Kidney (tissue), 14 donors: ENCODE measurements around the gene AURKA. TPM values are rescaled to one million over a fixed set of nuclear protein-coding genes. Genes with fewer than 3 reads are reported as not detected.
"Not testable (repeated sequence)": the region's sequence is repeated elsewhere in the genome, so short reads cannot be mapped to it uniquely, and the experiment has no call there.

Experiments used
- DNase-seq, 5 donors: peaks; one replicate each; pipeline ENCODE4 v3.0.0-alpha.2; 2013 to 2020
- FAIRE-seq: peaks from 2 replicates; lab custom pipeline; 2012; peaks lifted over from hg19 to GRCh38; lab: Jason Lieb, UNC
- H3K27ac ChIP-seq, 2 donors: one replicate each; pipeline ENCODE4 v1.7.0; 2013; ENCODE audit warnings: low read depth in 2 of 2, low read length in 2 of 2, inconsistent platforms in 1 of 2
- H3K27me3 ChIP-seq: one replicate; pipeline ENCODE4 v1.7.1; 2013; ENCODE audit warnings: low read length, inconsistent platforms; ENCODE audit not compliant: control insufficient read depth, insufficient read depth
- H3K36me3 ChIP-seq, 3 donors: one replicate each; pipeline versions ENCODE4 v1.7.0 to v1.7.1; 2013; ENCODE audit warnings: low read length in 3 of 3, control low read depth in 1 of 3, inconsistent platforms in 1 of 3; ENCODE audit not compliant: insufficient read depth in 3 of 3, control insufficient read depth in 2 of 3
- H3K4me1 ChIP-seq, 3 donors: one replicate each; pipeline versions ENCODE4 v1.7.0 to v1.7.1; 2013; ENCODE audit warnings: low read length in 3 of 3, inconsistent platforms in 1 of 3, low read depth in 1 of 3; ENCODE audit not compliant: control insufficient read depth in 2 of 3, insufficient read depth in 2 of 3
- H3K4me3 ChIP-seq, 3 donors: one replicate each; pipeline versions ENCODE4 v1.7.0 to v1.8.1; 2013; ENCODE audit warnings: low read length in 3 of 3, control low read depth in 1 of 3, inconsistent platforms in 1 of 3
- H3K9ac ChIP-seq, 3 donors: one replicate each; pipeline versions ENCODE4 v1.7.0 to v1.7.1; 2013; ENCODE audit warnings: low read length in 3 of 3, control low read depth in 1 of 3, inconsistent platforms in 1 of 3
- H3K9me3 ChIP-seq, 3 donors: one replicate each; pipeline versions ENCODE4 v1.7.0 to v1.7.1; 2013; ENCODE audit warnings: low read length in 3 of 3, control low read depth in 1 of 3, inconsistent platforms in 1 of 3; ENCODE audit not compliant: control insufficient read depth in 2 of 3, insufficient read depth in 1 of 3
- CTCF ChIP-seq: IDR thresholded peaks from 3 replicates; pipeline ENCODE4 v1.5.1; 2012; ENCODE audit warnings: mild to moderate bottlenecking, moderate library complexity, borderline replicate concordance; ENCODE audit not compliant: insufficient read depth; ENCODE audit errors: extremely low read depth
- intact Hi-C: fragments of 100-400 bp; cut with DNase I; formaldehyde crosslinking; loops from one replicate; pipeline ENCODE4 v1.11.1; 2022
- polyA plus RNA-seq: library from polyadenylated mRNA; stranded (reverse); fragments of 350-450 nt; fragmentation: Illumina TruSeq; extraction: RNeasy Lipid Tissue Mini Kit (QIAGEN cat#74804); gene quantifications from one replicate; pipeline ENCODE4 v1.2.3, GENCODE V29; 2014; ENCODE audit warnings: low read depth, low replicate concordance; ENCODE audit not compliant: insufficient read depth
- total RNA-seq: library from RNA; stranded (reverse); fragmentation: NEBNext Ultra II Directional; extraction: Animal tissue kit (Norgen Biotek cat#: 25700); gene quantifications from one replicate; pipeline ENCODE4 v1.2.1, GENCODE V29; 2021
- donor health status: control.
- donor health status: control.
- donor health status: control.
- donor health status: control.
- donor health status: control.
- donor health status: DM: yes; HTN: yes; CAD: no.
- donor health status: Normal renal cell carcinoma (clear cell type).

AURKA gene
- total and polyA plus RNA-seq, 2 donors from 2014 or later, result 2.7 to 3.3 TPM

GRCh38 chr20:56345911-56346310 is 46.1 kb downstream of the AURKA start:
- no peaks in the 10 kb centered on the region for H3K9me3 ChIP-seq
- DNase-seq, result no peak
- H3K9ac ChIP-seq, result no peak overlapping the region
- H3K27ac ChIP-seq, result no peak overlapping the region
- peaks cover 0 to 2% (median 0%) of the 10 kb centered on the region in 3 donors for H3K4me1 ChIP-seq
- no peak overlapping the region for H3K4me3 ChIP-seq
- H3K36me3 ChIP-seq, result no peaks in the 10 kb centered on the region
- peaks cover 3% of the 10 kb centered on the region for H3K27me3 ChIP-seq
- no peak for TF ChIP-seq CTCF
- FAIRE-seq, result no peak
- intact Hi-C loops, result no loop called here

DNA sequence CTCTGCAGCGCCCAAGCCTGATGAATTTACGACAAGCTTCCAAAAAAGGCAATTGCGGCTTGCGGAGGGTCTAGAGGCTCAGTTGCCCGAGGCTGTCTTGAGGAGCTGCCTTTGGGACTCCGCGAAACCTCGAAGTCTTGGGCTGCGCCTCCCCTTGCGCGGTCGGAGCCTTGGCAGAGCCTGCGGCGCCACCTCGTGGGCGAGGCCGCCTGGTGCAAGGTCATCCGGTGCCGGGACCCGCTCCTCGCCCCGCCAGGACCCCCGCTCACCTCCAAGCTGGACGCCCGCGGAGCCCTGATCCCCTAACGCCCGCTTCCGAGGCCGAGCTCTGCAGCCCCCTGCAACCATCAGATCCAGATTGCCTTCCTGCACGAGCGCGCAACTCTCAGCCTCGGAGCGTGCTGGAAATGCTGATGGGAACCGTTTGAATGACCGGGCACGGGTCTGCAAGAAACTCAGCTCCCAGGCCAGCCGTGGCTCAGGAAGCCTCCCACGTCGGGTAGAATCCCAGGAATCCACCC is 48.1 kb downstream of the AURKA start:
- DNase-seq (peak; percentile 46 to 82 (median 59)), FAIRE-seq (no peak)
- Histone ChIP-seq H3K9me3 (no peaks in the 10 kb centered on the region), H3K4me3 (no peak overlapping the region), H3K27ac (no peak overlapping the region), H3K36me3 (no peaks in the 10 kb centered on the region), H3K4me1 (peaks cover 0 to 2% (median 0%) of the 10 kb centered on the region in 3 donors), H3K27me3 (peaks cover 3% of the 10 kb centered on the region), H3K9ac (no peak overlapping the region)
- intact Hi-C loops, result no loop called here
- TF ChIP-seq CTCF, result peak; percentile 56

GRCh38 chr20:56342783-56343182 is 49.2 kb downstream of the AURKA start:
- Histone ChIP-seq H3K4me1 (no peaks in the 10 kb centered on the region), H3K9me3 (no peaks in the 10 kb centered on the region), H3K4me3 (no peak overlapping the region), H3K27me3 (no peaks in the 10 kb centered on the region), H3K9ac (no peak overlapping the region), H3K36me3 (no peaks in the 10 kb centered on the region), H3K27ac (no peak overlapping the region)
- no peak for FAIRE-seq
- TF ChIP-seq CTCF, result no peak
- intact Hi-C loops, result no loop called here
- no peak for DNase-seq

DNA sequence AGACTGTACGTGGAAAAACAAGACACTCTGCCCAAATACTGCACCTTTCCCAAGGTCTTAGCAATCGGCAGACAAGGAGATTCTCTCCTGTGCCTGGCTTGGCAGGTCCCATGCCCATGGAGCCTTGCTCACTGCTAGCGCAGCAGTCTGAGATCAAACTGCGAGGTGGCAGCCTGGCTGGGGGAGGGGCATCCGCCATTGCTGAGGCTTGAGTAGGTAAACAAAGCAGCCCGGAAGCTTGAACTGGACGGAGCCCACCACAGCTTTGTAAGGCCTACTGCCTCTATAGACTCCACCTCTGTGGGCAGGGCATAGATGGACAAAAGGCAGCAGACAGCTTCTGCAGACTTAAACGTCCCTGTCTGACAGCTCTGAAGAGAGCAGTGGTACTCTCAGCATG is 55.3 kb downstream of the AURKA start:
- H3K27ac ChIP-seq, intact Hi-C loops, H3K9me3 ChIP-seq, H3K4me3 ChIP-seq, DNase-seq, H3K36me3 ChIP-seq, H3K4me1 ChIP-seq, H3K27me3 ChIP-seq, H3K9ac ChIP-seq, FAIRE-seq: not testable (repeated sequence)
